COLO668 (cell line): ENCODE measurements around the gene ICOS.
"Not testable (repeated sequence)": the region's sequence is repeated elsewhere in the genome, so short reads cannot be mapped to it uniquely, and the experiment has no call there.

Source experiments
- DNase-seq: peaks from one replicate; lab custom pipeline; 2025; ENCODE audit not compliant: unreplicated experiment; lab: John Stamatoyannopoulos, UW

ICOS gene

GRCh38 chr2:203916756-203917155 lies 19.8 kb upstream of the ICOS start:
- no peak for DNase-seq

- DNase-seq, result no peak
Measured at GRCh38 chr2:203918264-203918663, 18.3 kb upstream of the ICOS start.

- no peak for DNase-seq
Measured at GRCh38 chr2:203918839-203919238, 17.7 kb upstream of the ICOS start.

GRCh38 chr2:203925512-203926158 lies 10.9 kb upstream of the ICOS start:
- no peak for DNase-seq

- DNase-seq, result no peak
Measured at GRCh38 chr2:203928849-203929248, 7.7 kb upstream of the ICOS start.

GRCh38 chr2:203931262-203931661 lies 5.3 kb upstream of the ICOS start:
- not testable (repeated sequence) for DNase-seq

- no peak for DNase-seq
Measured at GRCh38 chr2:203934041-203934492, 2.5 kb upstream of the ICOS start.

GRCh38 chr2:203934711-203935438 lies 1.7 kb upstream of the ICOS start:
- no peak for DNase-seq

- no peak for DNase-seq
Measured at GRCh38 chr2:203935568-203935967, 995 bp upstream of the ICOS start.

GRCh38 chr2:203936949-203937348 lies 386 bp downstream of the ICOS start:
- no peak for DNase-seq

GRCh38 chr2:203937788-203938187 lies 1.2 kb downstream of the ICOS start:
- DNase-seq, result no peak

GRCh38 chr2:203940039-203940438 lies 3.5 kb downstream of the ICOS start:
- no peak for DNase-seq

GRCh38 chr2:203943493-203944382 lies 7.2 kb downstream of the ICOS start:
- DNase-seq, result not testable (repeated sequence)

GRCh38 chr2:203948733-203949132 lies 12.2 kb downstream of the ICOS start:
- DNase-seq, result no peak

GRCh38 chr2:203949228-203949627 lies 12.7 kb downstream of the ICOS start:
- no peak for DNase-seq

GRCh38 chr2:203951366-203951902 lies 14.9 kb downstream of the ICOS start:
- no peak for DNase-seq

GRCh38 chr2:203959265-203959664 lies 22.7 kb downstream of the ICOS start:
- no peak for DNase-seq

- DNase-seq, result no peak
Measured at GRCh38 chr2:203959672-203960071, 23.1 kb downstream of the ICOS start.

GRCh38 chr2:203960811-203961210 lies 24.2 kb downstream of the ICOS start:
- no peak for DNase-seq

- DNase-seq, result not testable (repeated sequence)
Measured at GRCh38 chr2:203965190-203965589, 28.6 kb downstream of the ICOS start.

- DNase-seq, result no peak
Measured at GRCh38 chr2:203971251-203971650, 34.7 kb downstream of the ICOS start.
